Activated CD4-positive, alpha-beta memory T cell treated with anti-CD3 and anti-CD28 coated beads for 36 hours (primary cell): Measurements from ENCODE around the gene MLXIPL. TPM values are rescaled to one million over a fixed set of nuclear protein-coding genes. Genes with fewer than 3 reads are reported as not detected.
A peak's percentile ranks its signal among the peaks of the same experiment; 100 is the strongest.
"Not testable (repeated sequence)": the region's sequence is repeated elsewhere in the genome, so short reads cannot be mapped to it uniquely, and the experiment has no call there.

Source experiments
- CTCF ChIA-PET: fragments of 350-600 bp; sonication (Branson Sonifier 250); formaldehyde crosslinking; loops from one replicate; lab custom pipeline; 2021; ENCODE audit warnings: antibody characterized with exemption, inconsistent platforms; lab: Charles Lee
- POLR2A ChIA-PET: fragments of 350-600 bp; sonication (Branson Sonifier 250); formaldehyde crosslinking; loops from one replicate; lab custom pipeline; 2021; ENCODE audit warnings: antibody characterized with exemption; lab: Charles Lee
- DNase-seq: peaks from one replicate; pipeline ENCODE4 v3.0.0-alpha.2; 2020
- H3K27ac Mint-ChIP-seq: one replicate; pipeline ENCODE4 v1.8.0; 2021; ENCODE audit warnings: mixed read lengths
- H3K27me3 Mint-ChIP-seq: one replicate; pipeline ENCODE4 v1.8.0; 2021; ENCODE audit warnings: mixed read lengths
- H3K36me3 Mint-ChIP-seq: one replicate; pipeline ENCODE4 v1.8.0; 2021; ENCODE audit warnings: mixed read lengths
- H3K4me1 Mint-ChIP-seq: one replicate; pipeline ENCODE4 v1.8.0; 2021; ENCODE audit warnings: low read depth, mixed read lengths
- H3K4me3 Mint-ChIP-seq: one replicate; pipeline ENCODE4 v1.8.0; 2021; ENCODE audit warnings: mild to moderate bottlenecking, mixed read lengths
- H3K9me3 Mint-ChIP-seq: one replicate; pipeline ENCODE4 v1.8.0; 2021; ENCODE audit warnings: mixed read lengths
- intact Hi-C: fragments of 100-400 bp; cut with micrococcal nuclease; formaldehyde crosslinking; loops from one replicate; pipeline ENCODE4 v1.15.1; 2023
- total RNA-seq, 2 experiments: library from RNA; stranded (reverse); gene quantifications; one replicate each; pipeline ENCODE4 v1.2.3, GENCODE V29; 2021

Gene MLXIPL
- total RNA-seq, 2 experiments from 2014 or later: not detected

DNA sequence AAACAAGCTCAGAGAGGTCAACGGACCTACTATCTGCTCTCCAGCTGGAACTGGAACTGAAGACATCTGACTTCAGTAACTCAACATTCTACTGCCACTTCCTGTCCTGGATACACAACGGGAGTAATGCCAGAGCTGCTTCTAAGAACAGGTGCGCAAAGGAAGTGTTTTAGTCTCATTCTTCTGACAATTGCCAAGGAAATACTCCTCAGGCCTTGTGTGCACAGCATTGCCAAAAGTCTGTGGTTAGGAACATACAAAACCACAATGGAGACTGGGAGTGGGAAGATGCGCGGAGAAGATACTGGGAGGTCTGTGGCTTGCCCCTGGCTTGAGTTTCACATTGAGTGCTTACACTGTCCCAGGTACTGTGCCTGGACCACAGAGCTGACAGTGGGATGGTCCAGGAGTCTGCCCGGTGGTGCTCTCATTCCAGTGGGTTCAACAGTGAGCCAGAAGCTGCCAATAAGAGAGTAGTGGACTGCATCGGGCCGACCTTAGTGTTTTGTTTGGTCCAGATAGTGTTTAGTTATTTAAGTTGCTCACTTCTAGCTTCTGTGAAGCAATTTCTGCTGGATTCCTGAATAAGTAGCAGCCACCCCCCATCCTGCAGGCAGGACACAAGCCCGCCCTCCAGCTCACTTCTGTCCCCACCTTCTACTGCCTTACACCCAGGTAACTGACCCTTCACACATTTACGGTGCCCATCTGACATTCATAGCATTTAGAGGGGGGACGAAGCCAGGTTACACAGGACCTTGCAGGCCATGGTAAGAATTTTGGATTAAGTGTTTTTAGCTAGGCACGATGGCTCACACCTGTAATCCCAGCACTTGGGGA lies 56.3 kb downstream of the MLXIPL start:
- intact Hi-C loops: no loop called here
- no peak overlapping the region for H3K27ac Mint-ChIP-seq
- peaks cover 27% of the 10 kb centered on the region for H3K36me3 Mint-ChIP-seq
- no peak for DNase-seq
- H3K4me1 Mint-ChIP-seq: peaks cover 23% of the 10 kb centered on the region
- ChIA-PET POLR2A (interaction anchor here (1.8 kb wide), 1 partner anchor 9 kb away, joined by 9 read pairs; the partner anchor contains the start of gene TBL2), CTCF (interaction anchor here (1.1 to 1.5 kb wide), 2 partner anchors 16 to 39 kb away, joined by 3 to 6 read pairs; no protein-coding TSS in a partner anchor)
- no peaks in the 10 kb centered on the region for H3K9me3 Mint-ChIP-seq
- no peak overlapping the region for H3K4me3 Mint-ChIP-seq
- H3K27me3 Mint-ChIP-seq: no peaks in the 10 kb centered on the region

- intact Hi-C loops: no loop called here
- POLR2A ChIA-PET: interaction anchor here (1.8 kb wide), 1 partner anchor 10 kb away, joined by 9 read pairs; the partner anchor contains the start of gene TBL2
- no peak overlapping the region for H3K4me3 Mint-ChIP-seq
- DNase-seq: no peak
- H3K36me3 Mint-ChIP-seq: peaks cover 21% of the 10 kb centered on the region
- H3K4me1 Mint-ChIP-seq: peaks cover 23% of the 10 kb centered on the region
- no peaks in the 10 kb centered on the region for H3K27me3 Mint-ChIP-seq
- H3K9me3 Mint-ChIP-seq: no peaks in the 10 kb centered on the region
- CTCF ChIA-PET: interaction anchor here (1.5 kb wide), 1 partner anchor 40 kb away, joined by 6 read pairs; no protein-coding TSS in a partner anchor
- H3K27ac Mint-ChIP-seq: no peak overlapping the region
These were observed 57.2 kb downstream of the MLXIPL start for GRCh38 chr7:73567140-73567539.

GRCh38 chr7:73566431-73566830 lies 57.9 kb downstream of the MLXIPL start:
- Mint-ChIP-seq H3K4me3 (peak overlapping the region; percentile 64), H3K4me1 (peaks cover 23% of the 10 kb centered on the region), H3K36me3 (peaks cover 16% of the 10 kb centered on the region)
- intact Hi-C loops, H3K9me3 Mint-ChIP-seq, H3K27ac Mint-ChIP-seq, DNase-seq, H3K27me3 Mint-ChIP-seq: not testable (repeated sequence)
- ChIA-PET POLR2A (interaction anchor here (1.1 to 1.4 kb wide), 4 partner anchors 9 to 47 kb away, joined by 3 to 6 read pairs (median 5); partner anchors contain the start of genes BAZ1B, BCL7B and TBL2), CTCF (interaction anchor here (1.3 kb wide), 1 partner anchor 9 kb away, joined by 4 read pairs; no protein-coding TSS in a partner anchor)

DNA sequence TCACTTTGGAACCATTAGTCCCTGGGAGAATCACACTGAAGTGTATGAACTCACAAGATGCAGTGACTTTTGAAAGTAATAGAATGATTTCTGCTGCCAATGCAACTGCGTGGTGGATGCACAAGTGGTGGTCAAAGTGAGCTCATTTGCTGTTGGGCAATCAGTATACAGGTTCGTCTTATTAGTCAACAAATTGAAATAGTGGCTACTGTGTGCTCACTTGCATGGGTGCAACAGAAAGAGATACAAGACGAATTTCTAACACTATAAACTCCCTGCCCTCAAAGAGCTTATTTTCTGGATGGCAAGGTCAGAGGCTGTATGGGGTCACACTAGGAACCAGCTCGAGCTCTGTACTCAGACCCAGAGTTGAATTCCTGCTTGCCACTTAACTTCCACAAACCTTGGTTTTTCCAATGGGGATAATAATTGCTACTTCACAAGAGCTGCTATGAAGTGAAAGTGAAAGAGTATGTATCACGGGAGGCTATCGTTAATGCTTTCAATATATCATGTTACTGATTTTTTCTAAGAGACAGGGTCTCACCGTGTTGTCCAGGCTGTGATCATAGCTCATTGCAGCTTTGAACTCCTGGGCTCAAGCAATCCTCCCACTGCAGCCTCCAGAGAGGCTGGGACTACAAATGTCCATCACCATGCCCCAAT lies 58.5 kb downstream of the MLXIPL start:
- no peak for DNase-seq
- Mint-ChIP-seq H3K9me3 (no peaks in the 10 kb centered on the region), H3K27me3 (no peaks in the 10 kb centered on the region), H3K4me3 (peak overlapping the region; percentile 64), H3K4me1 (peaks cover 23% of the 10 kb centered on the region), H3K27ac (no peak overlapping the region), H3K36me3 (peaks cover 11% of the 10 kb centered on the region)
- intact Hi-C loops: no loop called here
- ChIA-PET CTCF (interaction anchor here (0.9 to 1.3 kb wide), 2 partner anchors 9 to 12 kb away, joined by 4 read pairs; partner anchors contain the start of gene TBL2), POLR2A (interaction anchor here (1.1 to 1.4 kb wide), 4 partner anchors 8 to 46 kb away, joined by 3 to 6 read pairs (median 5); partner anchors contain the start of genes BAZ1B, BCL7B and TBL2)

DNA sequence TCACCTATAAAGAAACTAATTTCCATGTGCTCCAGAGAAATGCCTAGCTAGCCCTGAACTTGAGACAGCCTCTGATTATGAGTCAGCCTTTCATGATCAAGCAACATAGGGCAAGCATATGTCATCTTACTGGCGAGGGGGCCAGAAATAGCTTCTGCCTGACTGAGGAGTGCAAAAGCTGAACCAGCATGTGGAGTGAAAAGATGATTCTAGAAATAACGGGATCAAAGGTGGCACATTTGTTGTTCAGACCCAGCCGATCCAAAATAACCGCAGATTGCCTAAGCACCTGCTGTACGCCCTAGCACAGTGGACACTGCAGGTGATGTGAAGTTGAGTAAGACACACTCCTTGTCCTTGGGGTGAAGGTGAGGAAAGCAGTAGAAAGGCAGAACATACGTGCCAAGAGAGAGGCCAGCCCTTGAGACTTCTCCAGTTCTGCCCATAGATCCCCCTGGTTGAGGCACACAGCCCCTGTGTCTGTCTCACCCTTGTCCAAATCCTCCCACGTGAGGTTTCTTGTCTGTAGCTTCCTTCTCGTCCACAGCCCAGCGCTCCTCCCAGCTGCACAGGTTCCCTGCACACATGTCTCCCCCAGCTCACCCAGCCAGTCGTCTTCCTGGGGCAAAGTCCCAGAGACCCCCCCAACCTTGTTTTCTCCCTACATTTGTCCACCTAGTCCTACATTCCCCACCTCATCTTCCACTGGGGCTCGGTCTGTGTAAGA lies 64.0 kb downstream of the MLXIPL start:
- no peak overlapping the region for H3K27ac Mint-ChIP-seq
- peak; percentile 43 for DNase-seq
- no peak overlapping the region for H3K4me3 Mint-ChIP-seq
- intact Hi-C loops: no loop called here
- no peaks in the 10 kb centered on the region for H3K9me3 Mint-ChIP-seq
- POLR2A ChIA-PET: interaction anchor here (1.4 to 1.8 kb wide), 2 partner anchors 18 to 38 kb away, joined by 5 to 17 read pairs; partner anchors contain the start of genes BAZ1B and TBL2
- CTCF ChIA-PET: interaction anchor here (0.8 to 0.9 kb wide), 2 partner anchors 10 to 18 kb away, joined by 3 to 5 read pairs; partner anchors contain the start of gene TBL2
- H3K27me3 Mint-ChIP-seq: peaks cover 2% of the 10 kb centered on the region
- no peaks in the 10 kb centered on the region for H3K36me3 Mint-ChIP-seq
- H3K4me1 Mint-ChIP-seq: peaks cover 23% of the 10 kb centered on the region

- peak; percentile 81 for DNase-seq
- ChIA-PET CTCF (interaction anchor here (0.7 to 1.0 kb wide), 2 partner anchors 168 to 177 kb away, joined by 3 to 4 read pairs; no protein-coding TSS in a partner anchor), POLR2A (interaction anchor here (1.2 to 4.1 kb wide), 6 partner anchors 9 to 39 kb away, joined by 3 to 32 read pairs (median 6); partner anchors contain the start of genes BAZ1B and TBL2)
- peaks cover 4% of the 10 kb centered on the region for H3K36me3 Mint-ChIP-seq
- intact Hi-C loops: loop anchor here (1.0 to 2.0 kb wide), 2 partner anchors 21 to 35 kb away; partner anchors contain the start of genes BAZ1B and TBL2
- peak within 1 kb of the TSS; percentile 79 for H3K4me3 Mint-ChIP-seq
- no peaks in the 10 kb centered on the region for H3K9me3 Mint-ChIP-seq
- H3K4me1 Mint-ChIP-seq: peaks cover 34% of the 10 kb centered on the region
- peaks cover 2% of the 10 kb centered on the region for H3K27me3 Mint-ChIP-seq
- peak within 1 kb of the TSS; percentile 91 for H3K27ac Mint-ChIP-seq
These were observed 66.7 kb downstream of the MLXIPL start, which contains the start of gene BCL7B for GRCh38 chr7:73557397-73558257. Gene BCL7B (minus strand): TSS chr7:73557690. CDS start chr7:73557578, 112 bp downstream.

DNA sequence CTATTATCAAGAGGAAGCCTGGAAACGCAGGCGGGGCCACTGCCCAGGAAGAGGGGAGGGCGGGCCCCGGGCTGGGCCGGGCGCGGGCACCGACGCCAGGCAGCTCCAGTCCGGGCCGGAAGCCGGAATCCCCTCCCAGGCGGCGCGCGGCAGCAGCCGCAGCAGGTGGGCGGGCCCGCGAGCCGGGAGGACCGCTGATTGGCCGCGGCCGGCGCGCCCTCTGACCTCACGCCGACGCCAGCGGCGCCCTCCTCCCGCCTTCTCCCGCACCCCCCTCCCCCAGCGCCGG lies 67.3 kb downstream of the MLXIPL start:
- peaks cover 5% of the 10 kb centered on the region for H3K36me3 Mint-ChIP-seq
- intact Hi-C loops: loop anchor here (1.0 to 2.0 kb wide), 2 partner anchors 21 to 34 kb away; partner anchors contain the start of genes BAZ1B and TBL2
- POLR2A ChIA-PET: interaction anchor here (1.2 to 4.1 kb wide), 6 partner anchors 9 to 38 kb away, joined by 3 to 32 read pairs (median 6); partner anchors contain the start of genes BAZ1B and TBL2

DNA sequence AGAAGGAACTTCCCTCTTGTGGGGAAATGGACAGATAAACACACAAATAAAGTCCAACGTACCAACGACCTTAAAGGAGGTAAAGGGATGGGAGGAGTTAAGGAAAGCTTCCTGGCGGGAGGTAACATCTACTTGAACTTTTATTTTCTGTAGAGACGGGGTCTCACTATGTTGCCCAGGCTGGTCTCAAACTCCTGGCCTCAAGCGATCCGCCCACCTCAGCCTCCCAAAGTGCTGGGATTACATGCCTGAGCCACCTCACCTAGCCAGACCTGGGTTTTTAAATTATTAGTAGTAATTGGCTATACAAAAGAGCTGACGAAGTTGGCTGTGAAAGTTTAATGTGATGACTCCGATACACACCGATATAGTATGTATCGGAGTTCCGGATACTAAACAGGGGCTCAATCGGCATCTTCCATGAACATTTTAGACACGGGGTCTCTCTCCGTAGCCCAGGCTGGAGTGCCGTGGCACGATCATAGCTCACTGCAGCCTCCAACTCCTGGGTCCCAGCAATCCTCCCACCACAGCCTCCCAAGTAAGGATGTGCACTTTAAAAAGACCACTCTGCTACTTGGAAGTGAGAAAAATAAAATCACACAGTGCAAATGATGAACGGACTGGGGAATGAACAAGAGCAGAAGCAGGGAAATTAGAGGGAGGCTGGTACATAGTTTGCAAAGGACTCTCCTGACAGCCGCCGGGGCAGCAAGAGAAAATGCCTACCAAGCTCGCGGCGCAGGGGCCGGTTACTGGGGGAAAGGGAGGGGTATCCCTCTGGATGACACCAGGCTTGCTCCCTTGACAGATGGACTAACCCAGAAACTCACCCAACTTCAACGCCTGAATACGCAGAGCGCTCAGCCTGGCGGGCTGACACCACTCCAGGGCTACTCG lies 67.9 kb downstream of the MLXIPL start:
- H3K4me3 Mint-ChIP-seq: peak overlapping the region; percentile 78
- peaks cover 2% of the 10 kb centered on the region for H3K27me3 Mint-ChIP-seq
- no peak for DNase-seq
- peak overlapping the region; percentile 57 for H3K27ac Mint-ChIP-seq
- peaks cover 34% of the 10 kb centered on the region for H3K4me1 Mint-ChIP-seq
- POLR2A ChIA-PET: interaction anchor here (1.2 to 4.1 kb wide), 6 partner anchors 9 to 38 kb away, joined by 3 to 32 read pairs (median 6); partner anchors contain the start of genes BAZ1B and TBL2
- CTCF ChIA-PET: interaction anchor here (0.7 to 1.3 kb wide), 4 partner anchors 36 to 178 kb away, joined by 3 to 4 read pairs (median 4); no protein-coding TSS in a partner anchor
- H3K36me3 Mint-ChIP-seq: peaks cover 6% of the 10 kb centered on the region
- no peaks in the 10 kb centered on the region for H3K9me3 Mint-ChIP-seq
- intact Hi-C loops: loop anchor here (1.0 to 2.0 kb wide), 2 partner anchors 22 to 34 kb away; partner anchors contain the start of genes BAZ1B and TBL2

More for the DNA sequence above, 67.3 kb downstream of the MLXIPL start:
- Mint-ChIP-seq H3K4me3 (peak overlapping the region; percentile 79), H3K27ac (peak overlapping the region; percentile 91), H3K9me3 (no peaks in the 10 kb centered on the region), H3K4me1 (peaks cover 34% of the 10 kb centered on the region), H3K27me3 (peaks cover 2% of the 10 kb centered on the region)
- CTCF ChIA-PET: interaction anchor here (0.7 to 1.0 kb wide), 3 partner anchors 37 to 178 kb away, joined by 3 to 4 read pairs (median 4); no protein-coding TSS in a partner anchor
- DNase-seq: peak; percentile 95

GRCh38 chr7:73555411-73555982 lies 68.8 kb downstream of the MLXIPL start:
- Mint-ChIP-seq H3K27me3 (peaks cover under 1% of the 10 kb centered on the region), H3K9me3 (no peaks in the 10 kb centered on the region), H3K36me3 (peaks cover 11% of the 10 kb centered on the region), H3K4me1 (peaks cover 34% of the 10 kb centered on the region), H3K27ac (peak overlapping the region; percentile 7), H3K4me3 (peak overlapping the region; percentile 78)
- intact Hi-C loops: no loop called here
- DNase-seq: no peak
- POLR2A ChIA-PET: interaction anchor here (1.6 to 4.1 kb wide), 3 partner anchors 8 to 34 kb away, joined by 5 to 32 read pairs (median 20); partner anchors contain the start of genes BAZ1B and TBL2
- CTCF ChIA-PET: interaction anchor here (1.3 kb wide), 1 partner anchor 103 kb away, joined by 3 read pairs; no protein-coding TSS in a partner anchor
